Measurements from ENCODE around the gene TMEM89.

TMEM89 gene

DNA sequence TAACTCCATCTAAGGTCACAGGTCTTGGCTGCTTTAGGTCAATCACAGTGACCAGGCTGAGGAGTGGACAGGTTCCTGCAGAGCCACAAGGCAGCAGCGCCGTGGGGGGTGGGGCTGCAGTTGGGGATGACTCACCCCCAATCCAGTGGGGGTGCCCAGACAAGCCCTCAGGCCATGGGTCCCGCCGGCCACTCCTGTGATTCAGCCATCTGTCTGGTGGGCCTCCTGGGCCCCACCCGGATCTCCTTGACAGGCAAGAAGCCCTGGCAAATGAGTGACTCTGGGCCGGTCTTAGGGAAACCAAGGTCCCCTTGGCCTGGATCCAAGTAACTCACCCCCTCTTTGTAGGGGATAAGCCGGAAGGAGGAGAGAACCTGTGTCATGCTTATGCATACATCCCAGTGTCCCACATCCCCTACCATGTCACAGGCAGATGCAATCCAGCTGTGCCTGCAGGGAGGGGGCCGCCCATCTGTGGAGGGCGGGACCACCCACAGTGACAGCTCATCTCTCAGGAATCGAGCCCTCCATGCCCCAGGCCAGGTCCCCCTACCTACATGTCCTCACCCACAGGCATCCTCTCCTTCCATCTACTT, 25.9 kb downstream of the TMEM89 start:
- peak overlapping the region; percentile 45 for H3K4me3 ChIP-seq (ENCODE audit: low read length)
- no peak for TF ChIP-seq CTCF (conservative IDR thresholded peaks at IDR 0.05; ENCODE audit: low read depth, low read length)
- DNase-seq (ENCODE audit: low read depth), result no peak

DNA sequence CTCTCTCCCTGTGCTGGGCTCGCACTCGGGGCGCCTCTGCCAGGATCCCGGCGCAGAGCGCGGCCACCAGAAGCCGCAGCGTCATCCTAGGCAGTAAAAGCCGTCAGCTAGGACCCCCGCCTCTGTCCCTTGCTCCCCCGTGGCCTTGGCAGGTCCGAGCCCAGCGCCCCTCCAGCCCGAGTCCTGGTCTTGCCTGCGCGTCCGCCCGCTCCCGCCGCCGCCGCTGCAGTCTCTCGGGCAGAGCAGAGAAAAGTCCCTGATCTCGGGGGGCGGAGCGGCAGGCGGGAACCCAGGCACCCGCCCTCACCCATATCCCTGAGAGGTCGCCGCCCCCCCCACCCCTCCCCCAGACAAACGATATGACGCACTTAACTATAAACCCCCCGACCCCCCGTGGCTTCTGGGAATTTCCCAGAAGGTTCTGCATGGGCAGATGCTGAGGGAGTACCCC, 26.5 kb downstream of the TMEM89 start, which contains the start of gene COL7A1:
Gene COL7A1 (minus strand): TSS at position 255 of the 451 bp plus-strand sequence. CDS start 170 bp downstream, at position 85.
- TF ChIP-seq CTCF (conservative IDR thresholded peaks at IDR 0.05; ENCODE audit: low read depth, low read length), result no peak
- peak within 1 kb of the TSS; percentile 45 for H3K4me3 ChIP-seq (ENCODE audit: low read length)
- DNase-seq (ENCODE audit: low read depth), result no peak

DNA sequence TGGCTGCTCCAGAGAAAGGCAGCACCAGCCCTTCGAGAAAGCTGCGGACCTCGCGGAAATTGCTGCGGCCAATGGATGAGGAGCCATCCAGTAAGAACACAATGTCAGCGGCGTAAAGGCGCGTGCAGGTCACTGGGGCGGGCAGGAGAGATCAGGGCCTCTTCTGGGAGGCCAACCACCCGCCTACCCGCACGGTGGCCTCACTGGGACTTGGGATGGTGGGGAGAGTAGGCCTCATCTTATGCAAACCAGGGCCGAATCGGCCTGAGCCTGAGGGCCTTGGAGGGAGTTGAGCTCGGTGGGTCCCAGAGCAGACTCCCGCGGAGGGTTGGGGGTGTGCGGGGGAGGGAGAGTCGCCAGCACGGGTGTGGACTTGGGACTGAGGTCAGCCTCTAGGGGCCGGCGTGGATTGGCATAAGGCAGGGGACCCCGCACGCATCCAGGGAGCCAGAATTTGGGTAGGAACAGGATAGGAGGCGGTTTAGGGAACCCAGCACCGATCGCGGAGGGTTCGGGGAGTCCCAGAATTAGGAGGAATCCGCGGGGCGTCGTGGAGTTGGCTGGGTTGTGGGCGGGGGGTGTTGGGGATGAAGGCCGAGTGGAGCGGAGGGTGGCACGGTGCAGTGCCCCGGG, 27.0 kb downstream of the TMEM89 start:
- H3K4me3 ChIP-seq (ENCODE audit: low read length), result peak overlapping the region; percentile 45
- DNase-seq (ENCODE audit: low read depth), result no peak
- TF ChIP-seq CTCF (conservative IDR thresholded peaks at IDR 0.05; ENCODE audit: low read depth, low read length), result no peak

DNA sequence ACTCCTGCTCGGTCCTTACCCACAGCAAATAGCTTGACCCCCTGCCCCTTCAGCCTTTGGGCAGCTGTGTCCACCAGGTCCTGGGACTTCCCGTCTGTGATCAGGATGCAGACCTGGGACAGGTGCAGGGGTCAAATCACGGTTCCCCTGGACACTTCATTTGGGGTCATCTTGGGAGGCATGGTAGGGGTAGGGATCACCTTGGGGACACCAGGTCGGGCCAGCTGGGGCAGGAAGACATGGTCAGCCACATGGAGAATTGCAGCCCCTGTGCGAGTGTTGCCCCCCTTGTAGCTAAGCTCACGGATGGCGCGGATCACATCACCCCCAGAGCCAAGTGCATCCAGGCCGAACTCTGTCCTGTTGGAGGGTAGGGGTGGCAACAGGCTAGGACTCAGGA, 28.2 kb downstream of the TMEM89 start:
- no peak for DNase-seq (ENCODE audit: low read depth)
- no peak overlapping the region for H3K4me3 ChIP-seq (ENCODE audit: low read length)
- no peak for TF ChIP-seq CTCF (conservative IDR thresholded peaks at IDR 0.05; ENCODE audit: low read depth, low read length)

DNA sequence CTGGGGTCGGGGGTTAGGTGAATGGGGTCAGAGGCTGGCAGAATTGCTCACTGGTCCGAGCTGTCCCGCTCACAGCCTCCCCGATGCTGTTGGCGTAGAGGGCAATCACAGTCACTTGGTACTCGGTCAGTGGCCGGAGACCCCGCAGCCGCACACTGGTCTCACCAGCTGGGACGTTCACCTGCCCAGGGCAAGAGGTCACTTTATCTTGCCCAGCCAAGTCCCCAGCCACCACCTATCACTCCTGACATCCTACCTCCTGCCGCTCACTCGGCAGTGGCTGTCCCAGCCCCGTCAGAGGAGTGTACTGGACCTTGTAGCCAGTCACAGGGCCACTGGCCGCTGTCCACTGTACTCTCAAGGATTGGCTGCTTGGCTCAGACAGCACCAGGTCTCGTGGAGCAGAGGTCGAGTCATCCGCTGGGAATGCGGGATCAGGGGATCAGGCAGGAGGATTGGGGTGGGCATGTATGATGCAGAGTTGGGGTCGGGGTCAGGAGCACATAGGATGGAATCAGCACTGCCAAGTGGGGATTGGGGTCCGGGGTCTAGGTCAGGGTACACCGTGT, 29.0 kb downstream of the TMEM89 start:
- no peak for DNase-seq (ENCODE audit: low read depth)
- no peak overlapping the region for H3K4me3 ChIP-seq (ENCODE audit: low read length)
- TF ChIP-seq CTCF (conservative IDR thresholded peaks at IDR 0.05; ENCODE audit: low read depth, low read length), result no peak

DNA sequence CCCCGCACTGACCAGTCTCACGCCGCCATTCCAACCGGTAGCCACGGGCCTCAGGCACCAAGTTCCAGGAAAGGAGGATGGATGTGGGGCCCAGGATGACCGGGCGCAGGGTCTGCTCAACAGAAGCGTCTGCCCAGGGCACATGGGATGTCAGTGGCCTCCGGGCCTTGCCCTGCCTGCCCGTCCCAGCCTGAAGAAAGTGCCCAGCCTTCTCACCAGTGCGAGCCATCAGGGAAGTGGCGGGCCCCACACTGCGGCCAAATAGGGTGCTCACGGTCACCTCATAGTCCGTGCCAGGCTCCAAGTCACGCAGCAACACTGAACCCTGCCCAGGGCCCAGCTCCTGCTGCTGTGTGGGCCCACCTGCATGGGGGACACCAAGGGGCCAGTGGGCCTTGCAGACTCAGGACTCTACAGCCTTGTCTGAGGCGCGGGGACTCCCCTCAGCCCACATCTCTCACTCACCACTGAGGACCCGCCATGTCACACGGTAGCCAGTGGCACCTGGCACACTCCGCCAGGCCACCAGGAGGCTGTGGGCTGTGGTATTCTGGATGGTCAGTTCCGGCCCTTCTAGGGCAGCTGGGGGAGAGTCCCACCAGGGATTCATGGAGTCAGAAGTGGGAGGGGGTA, 29.6 kb downstream of the TMEM89 start:
- H3K4me3 ChIP-seq (ENCODE audit: low read length), result no peak overlapping the region
- no peak for TF ChIP-seq CTCF (conservative IDR thresholded peaks at IDR 0.05; ENCODE audit: low read depth, low read length)
- no peak for DNase-seq (ENCODE audit: low read depth)
